ENCODE measurements around the gene RBM34.
"Not testable (repeated sequence)": the region's sequence is repeated elsewhere in the genome, so short reads cannot be mapped to it uniquely, and the experiment has no call there.

The RBM34 gene

GRCh38 chr1:235091319-235092044 lies 69.6 kb downstream of the RBM34 start:
- not testable (repeated sequence) for DNase-seq

GRCh38 chr1:235090406-235091069 lies 70.5 kb downstream of the RBM34 start:
- DNase-seq, result no peak

GRCh38 chr1:235088907-235089306 lies 72.1 kb downstream of the RBM34 start:
- DNase-seq, result no peak

GRCh38 chr1:235088430-235088829 lies 72.6 kb downstream of the RBM34 start:
- DNase-seq, result no peak

- no peak for DNase-seq
Measured at GRCh38 chr1:235087906-235088305, 73.1 kb downstream of the RBM34 start.

GRCh38 chr1:235085411-235086117 lies 75.5 kb downstream of the RBM34 start:
- DNase-seq, result not testable (repeated sequence)

Data from NCI-H1694 treated with DMSO at 0.1 percent for 48 hours (cell line).